Stimulated activated CD4-positive, alpha-beta T cell treated with anti-CD3 and anti-CD28 coated beads, TNF-alpha, amount 100 ng/mL, for 4 hours (primary cell): ENCODE data around the gene MICAL3.
A peak's percentile ranks its signal among the peaks of the same experiment; 100 is the strongest.

Experiments
- DNase-seq, 3 experiments: peaks; one replicate each; pipeline ENCODE4 v3.0.0-alpha.2; 2020; ENCODE audit warnings: low read depth in 3 of 3

Gene MICAL3

GRCh38 chr22:17782158-17782557 is 242.2 kb downstream of the MICAL3 start:
- DNase-seq: no peak

- DNase-seq: peak in 2 of 3 experiments; percentile 39 to 48
Observed at GRCh38 chr22:17781319-17782031, 242.9 kb downstream of the MICAL3 start.

GRCh38 chr22:17780741-17781318 is 243.5 kb downstream of the MICAL3 start:
- DNase-seq: no peak

- no peak for DNase-seq
Observed at GRCh38 chr22:17780116-17780740, 244.1 kb downstream of the MICAL3 start.

GRCh38 chr22:17779286-17780115 is 244.9 kb downstream of the MICAL3 start:
- DNase-seq: no peak

GRCh38 chr22:17778412-17778976 is 245.9 kb downstream of the MICAL3 start:
- DNase-seq: no peak

GRCh38 chr22:17777717-17778044 is 246.7 kb downstream of the MICAL3 start:
- no peak for DNase-seq

GRCh38 chr22:17777005-17777716 is 247.2 kb downstream of the MICAL3 start:
- DNase-seq: peak in 1 of 3 experiments; percentile 44

- no peak for DNase-seq
Observed at GRCh38 chr22:17775781-17776465, 248.4 kb downstream of the MICAL3 start.

- no peak for DNase-seq
Observed at GRCh38 chr22:17774926-17775685, 249.3 kb downstream of the MICAL3 start.

- no peak for DNase-seq
Observed at GRCh38 chr22:17774206-17774925, 250.0 kb downstream of the MICAL3 start, which contains the start of gene BID. TSS of gene BID (minus strand) at chr22:17774469. CDS start at chr22:17750116, 24,353 bp downstream.

- DNase-seq: peak in 2 of 3 experiments; percentile 37 to 42
Observed at GRCh38 chr22:17773606-17774205, 250.7 kb downstream of the MICAL3 start.

GRCh38 chr22:17772958-17773605 is 251.3 kb downstream of the MICAL3 start:
- DNase-seq: no peak

GRCh38 chr22:17772249-17772957 is 252.0 kb downstream of the MICAL3 start:
- no peak for DNase-seq

- DNase-seq: no peak
Observed at GRCh38 chr22:17770180-17771077, 253.9 kb downstream of the MICAL3 start.

GRCh38 chr22:17769716-17770082 is 254.7 kb downstream of the MICAL3 start:
- DNase-seq: no peak
